GM19467 (cell line): Measurements from ENCODE around the gene TBCD.

Experiments used
- ATAC-seq: cut with Tn5 transposase; IDR thresholded peaks from one replicate; pipeline ENCODE4 v1.9.1; 2021; ENCODE audit warnings: mild to moderate bottlenecking, moderate library complexity; ENCODE audit not compliant: unreplicated experiment

Gene TBCD

GRCh38 chr17:82867763-82868325 is 116.0 kb downstream of the TBCD start:
- no peak for ATAC-seq

- ATAC-seq: no peak
These were observed 116.9 kb downstream of the TBCD start for GRCh38 chr17:82868715-82869131.

GRCh38 chr17:82869536-82869935 is 117.7 kb downstream of the TBCD start:
- ATAC-seq: no peak

GRCh38 chr17:82870091-82870491 is 118.2 kb downstream of the TBCD start:
- no peak for ATAC-seq

GRCh38 chr17:82870541-82870940 is 118.7 kb downstream of the TBCD start:
- ATAC-seq: no peak

- ATAC-seq: peak; percentile 51
These were observed 119.4 kb downstream of the TBCD start for GRCh38 chr17:82871056-82871775.

- no peak for ATAC-seq
These were observed 120.1 kb downstream of the TBCD start for GRCh38 chr17:82871776-82872561.

- no peak for ATAC-seq
These were observed 121.0 kb downstream of the TBCD start for GRCh38 chr17:82872591-82873520.

- no peak for ATAC-seq
These were observed 121.7 kb downstream of the TBCD start for GRCh38 chr17:82873521-82873920.

GRCh38 chr17:82874011-82874835 is 122.4 kb downstream of the TBCD start:
- no peak for ATAC-seq

GRCh38 chr17:82875407-82875856 is 123.6 kb downstream of the TBCD start:
- ATAC-seq: no peak

GRCh38 chr17:82876149-82876548 is 124.3 kb downstream of the TBCD start:
- ATAC-seq: no peak

GRCh38 chr17:82876602-82877379 is 124.9 kb downstream of the TBCD start:
- ATAC-seq: no peak

GRCh38 chr17:82878527-82878926 is 126.7 kb downstream of the TBCD start:
- no peak for ATAC-seq

- ATAC-seq: no peak
These were observed 127.4 kb downstream of the TBCD start for GRCh38 chr17:82879241-82879640.

GRCh38 chr17:82880620-82881323 is 128.9 kb downstream of the TBCD start:
- no peak for ATAC-seq

- no peak for ATAC-seq
These were observed 129.5 kb downstream of the TBCD start for GRCh38 chr17:82881324-82881823.
